ENCODE measurements around the gene GPR176.

The GPR176 gene

DNA sequence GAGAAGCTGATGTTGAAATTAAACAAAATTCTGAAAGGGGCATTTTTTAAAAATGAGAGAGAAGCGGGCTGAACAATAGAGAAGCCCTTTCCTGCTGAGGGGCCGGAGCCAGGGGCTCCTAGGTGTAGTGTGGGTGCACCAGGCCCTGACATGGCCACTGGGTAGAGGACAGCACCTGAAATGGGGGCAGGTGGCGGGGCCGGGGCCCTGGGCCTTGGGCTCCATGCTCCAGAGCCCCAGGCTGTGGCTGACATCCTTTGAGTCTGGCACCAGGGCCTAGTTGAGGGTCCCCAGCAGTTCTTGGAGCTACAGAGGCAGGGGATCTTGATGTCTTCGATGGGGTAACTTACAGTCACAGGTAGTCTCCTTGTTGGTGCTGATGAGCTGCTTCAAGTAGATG, 6.5 kb upstream of the GPR176 start:
- no peak for DNase-seq (ENCODE audit: low read depth, low spot score)
- H3K4me3 ChIP-seq (ENCODE audit: low read depth, low read length) = no peak overlapping the region
- TF ChIP-seq, protein P1, sequence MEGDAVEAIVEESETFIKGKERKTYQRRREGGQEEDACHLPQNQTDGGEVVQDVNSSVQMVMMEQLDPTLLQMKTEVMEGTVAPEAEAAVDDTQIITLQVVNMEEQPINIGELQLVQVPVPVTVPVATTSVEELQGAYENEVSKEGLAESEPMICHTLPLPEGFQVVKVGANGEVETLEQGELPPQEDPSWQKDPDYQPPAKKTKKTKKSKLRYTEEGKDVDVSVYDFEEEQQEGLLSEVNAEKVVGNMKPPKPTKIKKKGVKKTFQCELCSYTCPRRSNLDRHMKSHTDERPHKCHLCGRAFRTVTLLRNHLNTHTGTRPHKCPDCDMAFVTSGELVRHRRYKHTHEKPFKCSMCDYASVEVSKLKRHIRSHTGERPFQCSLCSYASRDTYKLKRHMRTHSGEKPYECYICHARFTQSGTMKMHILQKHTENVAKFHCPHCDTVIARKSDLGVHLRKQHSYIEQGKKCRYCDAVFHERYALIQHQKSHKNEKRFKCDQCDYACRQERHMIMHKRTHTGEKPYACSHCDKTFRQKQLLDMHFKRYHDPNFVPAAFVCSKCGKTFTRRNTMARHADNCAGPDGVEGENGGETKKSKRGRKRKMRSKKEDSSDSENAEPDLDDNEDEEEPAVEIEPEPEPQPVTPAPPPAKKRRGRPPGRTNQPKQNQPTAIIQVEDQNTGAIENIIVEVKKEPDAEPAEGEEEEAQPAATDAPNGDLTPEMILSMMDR (IDR thresholded peaks at IDR 0.05; ENCODE audit: low read depth, low read length) = no peak
- in situ Hi-C loops (cut with HindIII; ENCODE audit: low sequenced_read_pairs) = no loop called here

DNA sequence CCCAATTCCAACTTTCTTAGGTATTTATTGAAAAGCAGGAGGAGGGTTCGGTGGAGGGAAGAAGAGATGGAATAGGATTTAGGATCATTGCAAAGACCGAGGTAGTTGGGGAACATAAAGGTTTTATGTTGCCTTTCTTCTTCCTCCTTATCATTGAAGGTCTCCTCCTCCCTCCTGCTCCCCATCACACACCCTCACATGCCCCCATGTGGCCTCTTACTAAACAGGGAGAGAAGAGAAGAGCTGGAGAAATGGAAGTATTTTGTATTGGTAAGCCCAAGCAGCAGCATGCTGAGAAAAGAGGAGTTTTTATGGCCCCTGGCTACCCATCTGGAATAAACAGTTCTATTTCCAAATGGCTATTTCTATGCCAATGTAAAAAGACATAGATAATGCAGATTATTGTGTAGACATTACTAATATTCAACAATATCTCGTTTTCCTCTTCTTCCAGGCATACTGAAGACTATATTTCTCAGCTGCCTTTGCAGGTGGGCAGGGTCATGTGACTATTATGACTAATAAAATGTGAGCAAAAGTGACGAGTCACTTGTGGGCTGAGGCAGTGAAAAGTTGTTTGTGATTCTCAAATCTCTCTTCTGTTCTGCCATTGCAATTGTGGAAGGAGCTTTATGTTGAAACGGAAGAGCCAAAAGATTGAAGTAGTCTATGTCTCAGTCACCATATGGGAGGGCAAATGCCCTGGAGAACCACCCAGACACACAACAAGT, 5.2 kb upstream of the GPR176 start:
- in situ Hi-C loops (cut with HindIII; ENCODE audit: low sequenced_read_pairs) = no loop called here
- DNase-seq (ENCODE audit: low read depth, low spot score) = peak; percentile 57
- TF ChIP-seq, protein P1 (IDR thresholded peaks at IDR 0.05; ENCODE audit: low read depth, low read length) = no peak
- H3K4me3 ChIP-seq (ENCODE audit: low read depth, low read length) = no peak overlapping the region

DNA sequence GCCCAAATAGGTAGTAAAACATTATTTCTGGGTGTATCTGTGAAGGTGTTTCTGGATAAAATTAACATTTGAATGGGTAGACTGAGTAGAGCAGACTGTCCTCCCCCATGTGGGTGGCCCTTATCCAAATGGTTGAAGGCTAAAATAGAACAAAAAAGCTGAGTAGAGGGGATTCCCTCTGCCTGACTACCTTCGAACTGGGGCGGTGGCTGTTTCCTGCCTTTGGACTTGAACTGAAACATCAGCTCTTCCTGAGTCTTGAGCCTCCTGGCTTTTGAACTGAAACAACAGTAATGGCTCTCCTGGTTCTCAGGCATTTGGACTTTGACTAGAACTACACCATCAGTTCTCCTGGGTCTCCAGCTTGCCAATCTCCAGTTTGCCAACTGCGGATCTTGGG, 4.4 kb upstream of the GPR176 start:
- in situ Hi-C loops (cut with HindIII; ENCODE audit: low sequenced_read_pairs) = no loop called here
- TF ChIP-seq, protein P1 (IDR thresholded peaks at IDR 0.05; ENCODE audit: low read depth, low read length) = no peak
- H3K4me3 ChIP-seq (ENCODE audit: low read depth, low read length) = no peak overlapping the region
- no peak for DNase-seq (ENCODE audit: low read depth, low spot score)

DNA sequence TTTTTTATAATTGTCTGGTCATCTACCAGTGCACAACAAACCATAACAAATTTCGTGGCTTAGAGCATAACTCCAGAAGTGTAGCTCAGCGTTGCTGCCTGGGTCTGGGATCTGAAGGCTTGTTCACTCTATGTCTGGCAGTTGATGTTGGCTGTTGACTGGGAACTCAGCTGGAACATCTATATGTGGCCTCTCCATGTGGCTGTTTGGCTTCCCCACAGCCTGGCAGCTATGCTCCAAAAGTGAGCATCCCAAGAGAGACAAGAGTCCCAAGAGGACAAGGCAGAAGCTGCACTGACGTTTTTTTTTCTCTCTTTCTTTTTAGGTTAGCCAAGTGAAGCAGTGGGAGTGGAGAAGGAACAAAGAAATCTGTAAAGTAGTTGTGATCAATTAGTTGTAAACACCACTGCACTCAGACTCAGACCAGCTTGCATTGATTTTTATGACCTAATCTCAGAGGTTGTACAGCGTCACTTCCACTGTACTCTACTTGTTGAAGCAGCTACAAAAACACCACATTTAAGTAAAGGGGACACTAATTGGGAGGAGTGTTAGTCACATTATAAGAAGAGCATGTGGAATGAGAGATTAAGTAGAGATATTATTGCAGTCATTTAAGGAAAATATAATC, 2.5 kb upstream of the GPR176 start:
- in situ Hi-C loops (cut with HindIII; ENCODE audit: low sequenced_read_pairs) = no loop called here
- DNase-seq (ENCODE audit: low read depth, low spot score) = peak; percentile 36
- TF ChIP-seq, protein P1 (IDR thresholded peaks at IDR 0.05; ENCODE audit: low read depth, low read length) = no peak
- no peak overlapping the region for H3K4me3 ChIP-seq (ENCODE audit: low read depth, low read length)

DNA sequence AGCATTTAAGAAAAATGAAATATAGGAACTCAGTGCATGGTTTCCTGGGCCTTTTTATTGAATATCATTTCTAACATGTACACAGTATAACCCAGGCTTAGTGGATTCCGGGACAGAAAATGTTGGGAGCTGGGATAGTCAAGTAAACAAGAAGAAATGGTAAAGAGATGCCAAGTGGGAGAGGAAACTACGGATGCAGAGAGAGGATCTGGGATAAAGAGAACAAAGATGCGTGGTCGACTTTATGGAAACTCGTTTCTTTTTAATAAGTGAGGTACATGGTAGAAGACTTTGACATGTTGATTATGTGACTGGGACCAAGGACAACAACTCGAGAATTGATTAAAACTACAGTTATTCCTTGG, 1.2 kb upstream of the GPR176 start:
- TF ChIP-seq, protein P1 (IDR thresholded peaks at IDR 0.05; ENCODE audit: low read depth, low read length) = no peak
- no peak for DNase-seq (ENCODE audit: low read depth, low spot score)
- H3K4me3 ChIP-seq (ENCODE audit: low read depth, low read length) = peak overlapping the region; percentile 64
- in situ Hi-C loops (cut with HindIII; ENCODE audit: low sequenced_read_pairs) = no loop called here

DNA sequence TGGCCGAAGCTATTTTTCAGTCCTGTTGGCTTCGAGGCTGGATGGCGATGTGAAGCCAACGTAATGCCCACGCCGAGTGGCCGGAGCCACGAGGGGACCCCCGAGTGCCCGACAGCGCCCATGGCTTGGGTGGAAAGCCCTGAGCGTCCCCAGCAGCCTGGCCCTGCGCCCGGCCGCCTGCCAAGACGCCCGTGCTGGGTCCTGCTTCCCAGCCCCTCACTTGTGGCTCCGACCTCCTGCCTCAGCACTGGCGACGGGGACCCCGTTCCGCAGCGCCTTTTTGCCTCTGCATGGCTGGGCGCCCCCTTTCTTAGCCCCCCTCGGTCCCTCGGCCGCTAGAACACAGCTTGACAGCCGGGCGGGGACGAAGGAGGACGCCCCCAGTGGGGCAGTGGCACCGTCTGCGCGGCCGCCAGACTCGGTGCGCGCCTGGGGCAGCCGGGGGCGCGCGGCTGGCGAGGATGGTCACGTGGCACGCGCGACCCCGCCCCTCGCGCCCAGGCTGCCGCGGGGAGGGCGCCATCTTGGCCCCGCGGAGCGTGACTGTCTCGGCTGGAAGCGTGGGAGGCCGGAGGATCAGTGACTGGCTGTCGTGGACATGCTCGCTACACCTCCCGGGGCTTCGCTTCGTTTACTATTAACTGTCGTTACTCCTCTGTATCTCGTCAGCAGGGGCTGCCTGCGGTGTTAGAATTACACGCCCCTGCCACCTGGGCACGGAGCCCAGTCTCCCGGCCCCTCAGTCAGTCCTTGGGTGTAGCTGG, 626 bp upstream of the GPR176 start:
- peak; percentile 77 for DNase-seq (ENCODE audit: low read depth, low spot score)
- peak overlapping the region; percentile 64 for H3K4me3 ChIP-seq (ENCODE audit: low read depth, low read length)
- in situ Hi-C loops (cut with HindIII; ENCODE audit: low sequenced_read_pairs) = no loop called here
- TF ChIP-seq, protein P1 (IDR thresholded peaks at IDR 0.05; ENCODE audit: low read depth, low read length) = no peak

Measured in astrocyte of the spinal cord (primary cell).